ENCODE results near the gene UMODL1. TPM values are rescaled to one million over a fixed set of nuclear protein-coding genes. Genes with fewer than 3 reads are reported as not detected.

UMODL1 gene, protein sequence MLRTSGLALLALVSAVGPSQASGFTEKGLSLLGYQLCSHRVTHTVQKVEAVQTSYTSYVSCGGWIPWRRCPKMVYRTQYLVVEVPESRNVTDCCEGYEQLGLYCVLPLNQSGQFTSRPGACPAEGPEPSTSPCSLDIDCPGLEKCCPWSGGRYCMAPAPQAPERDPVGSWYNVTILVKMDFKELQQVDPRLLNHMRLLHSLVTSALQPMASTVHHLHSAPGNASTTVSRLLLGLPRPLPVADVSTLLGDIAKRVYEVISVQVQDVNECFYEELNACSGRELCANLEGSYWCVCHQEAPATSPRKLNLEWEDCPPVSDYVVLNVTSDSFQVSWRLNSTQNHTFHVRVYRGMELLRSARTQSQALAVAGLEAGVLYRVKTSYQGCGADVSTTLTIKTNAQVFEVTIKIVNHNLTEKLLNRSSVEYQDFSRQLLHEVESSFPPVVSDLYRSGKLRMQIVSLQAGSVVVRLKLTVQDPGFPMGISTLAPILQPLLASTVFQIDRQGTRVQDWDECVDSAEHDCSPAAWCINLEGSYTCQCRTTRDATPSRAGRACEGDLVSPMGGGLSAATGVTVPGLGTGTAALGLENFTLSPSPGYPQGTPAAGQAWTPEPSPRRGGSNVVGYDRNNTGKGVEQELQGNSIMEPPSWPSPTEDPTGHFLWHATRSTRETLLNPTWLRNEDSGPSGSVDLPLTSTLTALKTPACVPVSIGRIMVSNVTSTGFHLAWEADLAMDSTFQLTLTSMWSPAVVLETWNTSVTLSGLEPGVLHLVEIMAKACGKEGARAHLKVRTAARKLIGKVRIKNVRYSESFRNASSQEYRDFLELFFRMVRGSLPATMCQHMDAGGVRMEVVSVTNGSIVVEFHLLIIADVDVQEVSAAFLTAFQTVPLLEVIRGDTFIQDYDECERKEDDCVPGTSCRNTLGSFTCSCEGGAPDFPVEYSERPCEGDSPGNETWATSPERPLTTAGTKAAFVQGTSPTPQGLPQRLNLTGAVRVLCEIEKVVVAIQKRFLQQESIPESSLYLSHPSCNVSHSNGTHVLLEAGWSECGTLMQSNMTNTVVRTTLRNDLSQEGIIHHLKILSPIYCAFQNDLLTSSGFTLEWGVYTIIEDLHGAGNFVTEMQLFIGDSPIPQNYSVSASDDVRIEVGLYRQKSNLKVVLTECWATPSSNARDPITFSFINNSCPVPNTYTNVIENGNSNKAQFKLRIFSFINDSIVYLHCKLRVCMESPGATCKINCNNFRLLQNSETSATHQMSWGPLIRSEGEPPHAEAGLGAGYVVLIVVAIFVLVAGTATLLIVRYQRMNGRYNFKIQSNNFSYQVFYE
- not detected for total RNA-seq (ENCODE audit: unreplicated experiment)
- long read RNA-seq: 0 reads

DNA sequence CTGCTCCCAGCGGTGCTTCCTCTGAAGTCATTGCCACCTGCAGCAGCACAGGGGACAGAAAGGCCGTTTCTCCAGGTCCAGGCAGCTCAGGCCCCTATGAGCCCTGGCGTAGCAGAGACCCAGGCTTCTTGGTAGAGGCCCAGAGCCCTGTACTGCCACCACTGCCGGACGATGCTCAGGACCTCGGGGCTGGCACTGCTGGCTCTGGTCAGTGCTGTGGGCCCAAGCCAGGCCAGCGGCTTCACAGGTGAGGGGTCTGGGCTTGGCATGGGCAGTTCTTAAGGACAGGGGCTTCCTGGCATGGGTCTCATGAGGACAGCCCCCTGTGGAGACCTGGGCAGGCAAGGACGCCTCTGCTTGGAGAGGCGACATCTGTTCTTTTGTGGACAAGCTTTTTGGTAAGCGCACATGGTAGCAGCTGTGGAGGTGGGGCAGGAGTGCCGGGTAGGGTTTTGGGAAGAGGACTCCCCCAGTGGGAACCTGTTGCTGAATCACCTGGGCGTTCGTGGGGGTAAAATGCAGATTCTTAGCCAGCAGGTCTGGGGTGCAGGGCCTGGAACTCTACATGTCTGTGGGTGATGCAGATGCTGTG lies at the start of gene UMODL1:
Gene UMODL1, plus strand, starts transcription at position 172 of the 592 bp plus-strand sequence. Its CDS starts 0 bp downstream, at position 172.
- TF ChIP-seq, protein P1, sequence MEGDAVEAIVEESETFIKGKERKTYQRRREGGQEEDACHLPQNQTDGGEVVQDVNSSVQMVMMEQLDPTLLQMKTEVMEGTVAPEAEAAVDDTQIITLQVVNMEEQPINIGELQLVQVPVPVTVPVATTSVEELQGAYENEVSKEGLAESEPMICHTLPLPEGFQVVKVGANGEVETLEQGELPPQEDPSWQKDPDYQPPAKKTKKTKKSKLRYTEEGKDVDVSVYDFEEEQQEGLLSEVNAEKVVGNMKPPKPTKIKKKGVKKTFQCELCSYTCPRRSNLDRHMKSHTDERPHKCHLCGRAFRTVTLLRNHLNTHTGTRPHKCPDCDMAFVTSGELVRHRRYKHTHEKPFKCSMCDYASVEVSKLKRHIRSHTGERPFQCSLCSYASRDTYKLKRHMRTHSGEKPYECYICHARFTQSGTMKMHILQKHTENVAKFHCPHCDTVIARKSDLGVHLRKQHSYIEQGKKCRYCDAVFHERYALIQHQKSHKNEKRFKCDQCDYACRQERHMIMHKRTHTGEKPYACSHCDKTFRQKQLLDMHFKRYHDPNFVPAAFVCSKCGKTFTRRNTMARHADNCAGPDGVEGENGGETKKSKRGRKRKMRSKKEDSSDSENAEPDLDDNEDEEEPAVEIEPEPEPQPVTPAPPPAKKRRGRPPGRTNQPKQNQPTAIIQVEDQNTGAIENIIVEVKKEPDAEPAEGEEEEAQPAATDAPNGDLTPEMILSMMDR (IDR thresholded peaks at IDR 0.05; ENCODE audit: unreplicated experiment): no peak
- Mint-ChIP-seq H3K9me3 (ENCODE audit: unreplicated experiment) (no peaks in the 10 kb centered on the region), H3K27me3 (ENCODE audit: unreplicated experiment) (peaks cover 6% of the 10 kb centered on the region), H3K4me3 (ENCODE audit: unreplicated experiment) (no peak within 1 kb of the TSS), H3K36me3 (ENCODE audit: low read depth, unreplicated experiment) (no peaks in the 10 kb centered on the region), H3K27ac (ENCODE audit: unreplicated experiment) (no peak within 1 kb of the TSS), H3K4me1 (ENCODE audit: unreplicated experiment) (peaks cover 6% of the 10 kb centered on the region)
- no peak for DNase-seq (ENCODE audit: low spot score)

DNA sequence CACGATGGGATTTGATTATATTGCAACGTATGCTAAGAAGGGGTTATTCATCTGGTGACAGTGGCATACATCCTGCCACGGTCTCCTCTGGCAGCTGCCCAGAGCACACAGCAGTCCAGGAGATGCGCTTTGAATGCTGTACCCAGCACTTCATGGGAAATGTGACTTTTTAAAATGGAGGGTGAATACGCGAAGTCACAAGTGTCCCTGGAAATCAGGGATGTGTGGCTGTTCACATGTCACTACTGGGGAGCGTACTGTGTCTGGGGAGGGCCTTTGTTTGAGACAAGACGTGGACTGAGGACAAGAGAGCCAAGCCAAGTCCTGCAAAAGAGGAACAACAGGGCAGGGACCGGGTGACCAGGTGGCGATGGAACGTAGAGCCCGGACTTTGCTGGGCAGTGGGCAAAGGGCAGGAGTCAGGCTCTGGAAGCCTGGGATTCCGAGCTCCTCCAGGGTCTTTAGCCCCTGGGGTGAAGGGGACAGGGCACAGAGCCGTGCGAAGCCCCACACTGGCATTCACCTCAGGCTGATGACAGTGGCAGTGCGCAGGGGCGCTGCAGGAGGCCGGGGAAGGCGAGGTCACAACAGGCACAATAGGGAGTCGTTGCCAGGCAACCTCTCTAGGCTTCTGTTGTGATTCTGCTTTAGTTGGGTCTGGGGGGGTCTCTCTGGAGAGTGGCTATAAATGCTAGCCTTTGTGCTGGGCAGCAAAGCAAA lies 49.6 kb upstream of the UMODL1 start:
- Mint-ChIP-seq H3K4me3 (ENCODE audit: unreplicated experiment) (no peak overlapping the region), H3K9me3 (ENCODE audit: unreplicated experiment) (no peaks in the 10 kb centered on the region), H3K27ac (ENCODE audit: unreplicated experiment) (peak overlapping the region; percentile 48), H3K36me3 (ENCODE audit: low read depth, unreplicated experiment) (peaks cover 5% of the 10 kb centered on the region), H3K27me3 (ENCODE audit: unreplicated experiment) (peaks cover 5% of the 10 kb centered on the region), H3K4me1 (ENCODE audit: unreplicated experiment) (peaks cover 11% of the 10 kb centered on the region)
- DNase-seq (ENCODE audit: low spot score): peak; percentile 15
- TF ChIP-seq, protein P1 (IDR thresholded peaks at IDR 0.05; ENCODE audit: unreplicated experiment): no peak

DNA sequence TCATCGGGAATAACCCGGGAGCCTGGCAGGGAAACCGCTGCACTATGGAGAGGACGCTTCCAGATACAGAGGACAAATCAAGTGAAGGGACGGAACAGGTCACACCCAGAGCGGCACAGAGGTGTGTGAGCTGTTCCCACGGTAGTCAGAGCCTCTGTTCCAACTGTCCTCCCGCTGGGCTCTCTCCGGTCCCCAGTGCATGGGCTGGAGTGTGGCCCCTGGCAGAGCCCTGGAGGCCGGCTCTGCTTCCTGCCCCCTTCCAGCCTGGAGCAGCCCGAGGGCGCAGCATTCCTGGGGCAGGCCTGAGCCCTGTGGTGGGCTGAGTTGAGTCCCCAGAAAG lies 49.1 kb upstream of the UMODL1 start:
- peaks cover 5% of the 10 kb centered on the region for H3K27me3 Mint-ChIP-seq (ENCODE audit: unreplicated experiment)
- H3K4me1 Mint-ChIP-seq (ENCODE audit: unreplicated experiment): peaks cover 14% of the 10 kb centered on the region
- H3K36me3 Mint-ChIP-seq (ENCODE audit: low read depth, unreplicated experiment): peaks cover 5% of the 10 kb centered on the region
- H3K9me3 Mint-ChIP-seq (ENCODE audit: unreplicated experiment): no peaks in the 10 kb centered on the region
- no peak overlapping the region for H3K27ac Mint-ChIP-seq (ENCODE audit: unreplicated experiment)
- DNase-seq (ENCODE audit: low spot score): no peak
- H3K4me3 Mint-ChIP-seq (ENCODE audit: unreplicated experiment): no peak overlapping the region
- TF ChIP-seq, protein P1 (IDR thresholded peaks at IDR 0.05; ENCODE audit: unreplicated experiment): no peak

DNA sequence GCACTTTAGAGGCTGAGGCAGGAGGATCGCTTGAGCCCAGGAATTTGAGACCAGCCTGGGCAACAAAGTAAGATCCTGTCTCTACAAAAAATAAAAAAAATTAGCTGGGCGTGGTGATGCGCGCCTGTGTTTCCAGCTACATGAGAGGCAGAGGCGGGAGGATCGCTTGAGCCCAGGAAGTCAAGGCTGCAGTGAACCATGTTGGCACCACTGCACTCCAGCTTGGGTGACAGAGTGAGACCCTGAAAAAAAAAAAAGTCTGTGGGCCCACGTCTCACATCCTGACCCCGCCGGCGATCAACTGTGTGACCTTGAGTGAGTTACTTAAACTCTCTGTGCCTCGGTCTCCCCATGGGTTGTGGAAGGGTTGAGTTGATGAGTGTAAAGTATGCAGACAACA lies 48.2 kb upstream of the UMODL1 start:
- peaks cover 5% of the 10 kb centered on the region for H3K36me3 Mint-ChIP-seq (ENCODE audit: low read depth, unreplicated experiment)
- no peak for DNase-seq (ENCODE audit: low spot score)
- TF ChIP-seq, protein P1 (IDR thresholded peaks at IDR 0.05; ENCODE audit: unreplicated experiment): no peak
- H3K9me3 Mint-ChIP-seq (ENCODE audit: unreplicated experiment): no peaks in the 10 kb centered on the region
- H3K4me1 Mint-ChIP-seq (ENCODE audit: unreplicated experiment): peaks cover 14% of the 10 kb centered on the region
- peaks cover 6% of the 10 kb centered on the region for H3K27me3 Mint-ChIP-seq (ENCODE audit: unreplicated experiment)
- no peak overlapping the region for H3K27ac Mint-ChIP-seq (ENCODE audit: unreplicated experiment)
- H3K4me3 Mint-ChIP-seq (ENCODE audit: unreplicated experiment): no peak overlapping the region

Measured in endothelial cell (in vitro differentiated cells).